ENCODE measurements around the gene LGI2.

The LGI2 gene

DNA sequence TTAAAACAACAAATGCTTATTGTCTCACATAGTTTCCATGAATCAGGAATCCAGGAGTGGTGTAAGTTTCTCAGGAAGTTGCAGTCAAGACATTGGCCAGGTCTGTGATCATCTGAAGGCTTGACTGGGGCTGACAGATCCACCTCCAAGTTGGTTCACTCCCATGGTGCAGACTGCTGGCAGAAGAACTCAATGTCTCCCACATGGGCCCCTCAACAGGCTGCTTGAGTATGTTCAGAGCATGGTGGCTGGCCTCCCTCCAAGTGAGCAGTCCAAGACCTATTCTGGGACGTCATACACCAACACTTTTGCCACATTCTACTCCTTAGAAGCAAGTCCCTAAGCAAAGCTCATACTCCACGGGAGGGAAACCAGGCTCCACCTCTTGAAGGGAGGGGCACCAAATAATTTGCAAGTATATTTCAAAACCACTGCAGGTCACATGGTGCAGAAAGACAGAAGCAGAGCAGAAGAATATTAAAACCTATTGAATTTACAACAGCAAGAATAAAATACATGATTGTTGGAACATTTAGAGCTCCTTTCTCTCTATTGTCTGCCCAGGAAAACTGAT, 35.3 kb downstream of the LGI2 start:
- no peak for DNase-seq (ENCODE audit: low read depth in 2 of 2)

DNA sequence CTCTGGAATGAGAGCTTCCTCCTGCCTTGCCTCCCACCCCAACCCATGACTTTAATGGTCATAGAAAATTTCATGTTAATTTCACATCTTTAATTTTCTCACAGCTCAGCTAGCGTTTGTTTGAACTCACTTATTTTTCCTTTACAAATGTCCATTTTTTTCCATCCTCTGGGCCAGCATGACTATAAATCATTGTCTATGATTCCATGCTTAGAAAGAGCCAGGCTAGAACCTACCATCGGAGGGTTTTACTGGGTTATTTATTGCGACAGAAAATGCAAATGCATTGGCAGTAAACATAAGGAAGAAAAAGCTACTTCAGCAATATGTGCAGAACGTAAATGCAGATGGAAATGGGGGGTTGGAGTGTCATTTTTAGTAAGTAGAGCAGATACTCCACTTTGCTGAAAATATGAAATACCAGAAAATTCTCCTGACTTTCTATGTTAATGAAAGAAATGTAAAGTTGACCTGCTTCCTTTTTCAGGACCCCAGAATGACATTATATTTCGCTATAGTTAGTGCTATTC, 37.1 kb downstream of the LGI2 start:
- DNase-seq (ENCODE audit: low read depth in 2 of 2) = no peak

DNA sequence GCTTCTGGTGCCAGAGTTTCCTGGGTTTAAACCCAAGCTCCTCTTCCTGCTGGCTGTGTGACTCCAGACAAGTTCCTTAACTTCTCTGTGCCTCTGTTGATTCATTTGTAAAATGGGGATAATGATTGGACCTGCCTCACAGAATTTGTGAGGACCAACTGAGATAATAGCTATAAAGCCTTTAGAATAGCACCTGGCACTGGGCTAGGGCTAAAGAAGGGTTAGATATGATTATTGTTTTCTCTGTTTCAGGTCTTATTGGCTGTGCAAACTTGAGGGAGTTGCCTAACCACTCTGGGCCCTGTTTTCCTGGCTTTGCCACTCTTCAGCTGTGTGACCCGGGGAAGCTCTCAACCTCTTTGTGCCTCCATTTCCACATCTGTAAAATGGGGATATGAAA, 37.8 kb downstream of the LGI2 start:
- DNase-seq (ENCODE audit: low read depth in 2 of 2) = no peak

DNA sequence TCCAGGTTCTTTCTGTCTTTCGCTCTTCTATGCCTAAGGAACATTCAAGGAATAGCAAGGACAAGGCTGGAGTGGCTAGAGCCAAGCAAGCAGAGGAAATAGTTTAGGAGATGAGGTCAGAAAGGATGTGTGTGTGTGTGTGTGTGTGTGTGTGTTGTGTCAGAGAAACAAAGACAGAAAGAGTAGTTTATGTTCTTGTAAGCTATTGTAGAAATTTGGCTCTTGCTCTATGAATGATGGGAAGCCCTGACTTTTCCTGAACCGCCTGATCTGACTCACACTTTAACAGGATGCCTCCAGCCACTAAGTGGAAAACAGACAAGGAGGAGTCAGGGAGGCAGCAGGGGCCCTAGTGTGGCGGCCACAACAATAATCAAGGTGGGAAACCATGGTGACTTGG, 39.7 kb downstream of the LGI2 start:
- no peak for DNase-seq (ENCODE audit: low read depth in 2 of 2)

DNA sequence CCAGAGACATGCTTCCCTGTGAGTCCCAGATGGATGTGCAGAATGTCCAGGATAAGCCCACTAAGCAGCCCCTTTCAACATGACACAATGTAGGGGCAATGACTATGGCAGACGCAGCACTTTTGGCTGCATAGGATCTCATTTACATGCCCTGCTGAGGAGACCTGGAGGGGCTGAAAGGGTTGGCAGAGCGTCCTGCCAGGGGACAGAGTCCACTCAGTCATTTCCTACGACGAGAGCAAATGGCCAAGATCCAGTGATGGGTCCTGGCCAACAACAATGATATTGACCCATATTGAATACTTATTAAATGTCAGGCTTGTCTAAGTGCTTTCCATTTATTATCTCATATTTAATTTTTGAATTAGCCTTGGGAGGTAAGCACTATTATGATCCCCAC, 41.4 kb downstream of the LGI2 start:
- no peak for DNase-seq (ENCODE audit: low read depth in 2 of 2)

DNA sequence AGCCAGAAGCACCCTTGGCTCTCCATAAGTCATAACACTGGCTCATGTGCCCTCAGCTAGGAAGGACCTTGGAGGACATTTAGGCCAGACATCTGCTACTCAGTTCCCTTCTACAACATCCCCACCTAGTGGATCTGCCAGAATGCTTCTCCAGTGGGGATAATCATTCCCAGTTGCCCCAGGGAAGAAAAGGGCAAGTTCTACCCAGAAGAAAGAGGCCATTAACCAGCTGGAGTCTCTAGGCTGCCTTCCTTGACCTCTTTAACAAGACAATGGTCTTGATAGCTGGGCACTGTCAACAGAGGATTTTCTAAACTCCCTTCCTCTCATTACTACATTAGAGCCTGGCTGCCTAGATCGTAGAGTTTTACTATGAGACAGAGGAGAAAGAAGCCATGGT, 42.0 kb downstream of the LGI2 start:
- no peak for DNase-seq (ENCODE audit: low read depth in 2 of 2)

DNA sequence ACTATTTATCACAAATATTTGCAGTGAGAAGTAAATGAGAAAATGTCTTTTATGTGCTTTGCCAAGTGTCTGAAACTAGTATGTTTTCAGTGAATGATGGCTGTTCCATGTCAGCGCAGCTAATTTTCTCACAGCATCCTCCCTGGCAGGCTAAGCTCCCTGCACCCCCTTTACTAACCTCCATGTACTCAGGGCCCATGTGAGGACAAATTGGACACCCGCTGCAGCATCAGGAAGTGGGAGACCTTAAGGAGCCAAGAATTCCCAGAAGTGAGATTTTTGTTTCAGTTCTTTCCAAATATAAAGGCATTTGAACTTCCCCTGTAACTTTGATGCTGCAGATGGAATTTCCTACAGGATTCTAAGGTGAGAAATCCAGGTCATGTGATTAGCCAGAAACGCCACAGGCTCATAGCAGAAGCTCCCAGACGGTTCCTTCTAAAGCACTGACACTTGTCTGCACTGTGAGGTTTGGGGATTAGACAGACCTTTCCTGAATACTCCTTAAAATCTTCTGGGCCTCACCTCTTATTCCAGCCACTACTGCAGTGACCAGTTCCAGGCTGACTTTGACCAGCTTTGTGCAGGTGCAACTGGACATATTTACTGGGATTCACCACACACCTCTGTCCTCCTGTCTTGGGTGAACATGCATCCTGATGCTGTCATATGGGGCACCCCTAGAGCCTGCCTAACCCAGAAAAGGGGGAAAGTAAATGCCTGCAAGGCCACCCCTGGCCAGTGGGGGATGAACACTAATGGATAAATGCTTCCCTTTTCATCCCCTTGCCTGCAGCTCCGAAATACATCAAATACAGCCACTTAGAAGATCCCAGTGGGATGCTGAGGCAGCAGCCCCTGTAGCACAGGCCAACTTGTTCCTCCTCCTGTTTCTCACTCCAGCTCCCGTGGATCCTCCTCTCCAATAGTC, 45.9 kb downstream of the LGI2 start:
- no peak for DNase-seq (ENCODE audit: low read depth in 2 of 2)

DNA sequence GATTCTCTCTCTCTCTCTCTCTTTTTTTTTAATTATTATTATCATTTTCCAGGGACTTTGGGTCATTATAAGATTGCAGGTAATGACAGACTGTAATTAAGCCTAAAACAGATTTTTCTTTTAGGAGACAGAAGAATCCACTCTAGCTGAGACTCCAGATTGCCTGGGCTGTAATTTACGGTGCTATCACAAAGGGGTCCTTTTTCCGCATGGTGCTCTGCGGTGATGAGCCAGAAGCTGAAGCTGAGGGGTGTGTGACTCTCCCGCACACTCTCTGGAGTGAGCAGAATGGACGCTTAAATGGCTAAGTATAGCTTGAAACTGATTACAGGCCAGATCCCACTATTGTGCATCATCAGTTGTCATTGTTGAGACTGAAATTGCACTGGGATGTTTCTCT, 50.0 kb downstream of the LGI2 start:
- DNase-seq (ENCODE audit: low read depth in 2 of 2) = no peak

DNA sequence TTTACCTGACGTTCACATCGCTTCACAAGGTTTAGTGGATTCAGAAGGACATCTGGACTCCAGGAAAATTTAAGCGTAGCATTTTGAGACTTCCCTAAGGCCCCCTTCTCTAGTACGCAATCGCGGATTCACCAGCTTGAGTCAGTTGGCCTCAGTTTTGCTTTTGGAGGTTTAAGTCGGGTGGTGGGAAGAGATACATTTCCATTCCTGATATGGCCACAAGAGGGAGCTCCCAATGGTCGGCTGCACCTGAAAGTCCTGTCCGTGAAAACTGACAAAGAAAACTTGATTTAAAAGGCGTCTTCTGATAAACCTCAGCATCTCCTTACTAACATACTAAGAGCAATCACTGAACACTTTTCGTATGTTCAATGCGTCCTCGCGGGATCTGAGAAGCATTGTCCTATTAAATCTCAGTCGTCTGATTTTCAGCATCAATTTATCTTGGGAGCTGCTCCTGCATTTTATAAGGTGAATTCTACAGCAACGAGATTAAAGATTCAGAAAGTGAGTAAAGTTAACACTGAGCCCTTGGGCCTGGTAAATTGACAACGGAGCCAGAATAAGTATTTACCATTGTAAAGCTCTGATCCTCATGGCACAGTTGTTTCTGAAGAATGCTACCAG, 50.6 kb downstream of the LGI2 start:
- peak; percentile 8 to 10 for DNase-seq (ENCODE audit: low read depth in 2 of 2)

DNA sequence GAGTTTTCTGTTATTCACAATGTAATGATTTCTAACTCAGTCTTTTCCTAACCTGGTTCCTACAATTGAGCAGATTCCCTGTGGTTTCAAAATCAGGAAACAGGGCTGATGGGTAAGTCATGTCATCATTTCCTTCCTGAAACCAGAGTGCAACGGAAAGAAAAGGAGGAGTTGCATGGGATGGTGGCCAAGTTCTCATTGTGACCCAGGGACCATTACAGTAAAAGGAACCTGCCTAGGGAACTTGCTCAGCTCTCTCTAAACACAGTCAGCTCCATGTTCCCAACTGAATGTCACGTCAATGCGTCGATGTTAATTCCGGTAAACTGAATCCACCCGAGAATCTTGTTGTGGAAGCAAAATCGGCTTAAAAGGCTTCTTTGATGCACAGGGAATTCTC, 51.2 kb downstream of the LGI2 start:
- no peak for DNase-seq (ENCODE audit: low read depth in 2 of 2)

DNA sequence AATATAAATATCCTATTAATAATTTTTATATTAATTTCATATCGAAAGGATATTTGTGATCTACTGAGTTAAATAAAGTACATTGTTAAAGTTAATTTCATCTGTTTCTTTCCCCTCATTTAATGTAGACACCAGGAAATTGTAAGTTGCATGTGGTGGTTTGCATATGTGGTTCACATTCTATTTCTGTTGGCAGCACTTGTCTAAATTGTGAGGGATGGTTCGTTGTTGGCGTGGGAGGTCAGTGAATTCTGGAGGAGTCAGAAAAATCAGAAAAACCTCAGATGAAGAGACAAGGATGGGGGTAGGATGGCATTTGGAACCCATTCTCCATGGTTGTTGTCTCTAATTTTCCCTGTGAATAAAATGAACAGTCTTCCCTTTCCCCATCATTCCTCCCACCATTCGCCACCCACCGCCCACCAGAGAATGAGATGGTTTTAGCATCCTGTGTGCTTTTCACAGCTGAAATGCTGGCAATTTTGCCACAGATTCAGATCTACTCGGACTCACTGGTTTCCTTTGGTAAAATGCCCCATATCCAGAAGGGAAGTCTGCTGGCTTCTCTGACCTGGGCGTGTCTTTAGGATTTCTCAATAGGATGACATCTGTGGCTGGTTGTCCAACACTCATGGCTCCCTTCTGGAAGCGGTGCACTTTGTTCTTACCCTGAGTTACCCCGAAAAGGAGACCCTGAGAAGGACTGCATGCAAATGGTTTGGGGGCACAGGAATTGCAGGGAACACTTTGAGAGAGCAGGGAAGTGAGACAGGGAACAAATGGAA, 52.3 kb downstream of the LGI2 start:
- DNase-seq (ENCODE audit: low read depth in 2 of 2) = no peak

DNA sequence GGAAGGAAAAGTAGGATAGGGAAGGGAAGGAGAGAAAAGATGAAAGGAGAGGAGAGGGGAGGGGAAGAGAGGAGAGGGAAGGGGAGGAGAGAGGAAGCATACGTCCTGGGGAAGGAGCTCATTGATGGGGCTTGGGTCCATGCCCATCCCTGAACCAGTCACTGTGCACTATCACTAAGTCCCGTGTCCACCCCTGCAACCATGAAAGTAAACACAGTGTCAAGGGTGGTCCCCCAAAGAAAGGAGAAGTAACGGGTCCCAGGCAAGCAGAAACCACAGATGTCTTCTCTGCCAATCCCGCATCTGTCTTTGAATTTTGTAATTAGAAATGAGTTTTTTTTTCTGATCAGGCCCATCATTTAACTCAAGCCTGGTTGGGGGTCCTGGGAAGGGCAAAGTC, 55.2 kb downstream of the LGI2 start:
- DNase-seq (ENCODE audit: low read depth in 2 of 2) = no peak

DNA sequence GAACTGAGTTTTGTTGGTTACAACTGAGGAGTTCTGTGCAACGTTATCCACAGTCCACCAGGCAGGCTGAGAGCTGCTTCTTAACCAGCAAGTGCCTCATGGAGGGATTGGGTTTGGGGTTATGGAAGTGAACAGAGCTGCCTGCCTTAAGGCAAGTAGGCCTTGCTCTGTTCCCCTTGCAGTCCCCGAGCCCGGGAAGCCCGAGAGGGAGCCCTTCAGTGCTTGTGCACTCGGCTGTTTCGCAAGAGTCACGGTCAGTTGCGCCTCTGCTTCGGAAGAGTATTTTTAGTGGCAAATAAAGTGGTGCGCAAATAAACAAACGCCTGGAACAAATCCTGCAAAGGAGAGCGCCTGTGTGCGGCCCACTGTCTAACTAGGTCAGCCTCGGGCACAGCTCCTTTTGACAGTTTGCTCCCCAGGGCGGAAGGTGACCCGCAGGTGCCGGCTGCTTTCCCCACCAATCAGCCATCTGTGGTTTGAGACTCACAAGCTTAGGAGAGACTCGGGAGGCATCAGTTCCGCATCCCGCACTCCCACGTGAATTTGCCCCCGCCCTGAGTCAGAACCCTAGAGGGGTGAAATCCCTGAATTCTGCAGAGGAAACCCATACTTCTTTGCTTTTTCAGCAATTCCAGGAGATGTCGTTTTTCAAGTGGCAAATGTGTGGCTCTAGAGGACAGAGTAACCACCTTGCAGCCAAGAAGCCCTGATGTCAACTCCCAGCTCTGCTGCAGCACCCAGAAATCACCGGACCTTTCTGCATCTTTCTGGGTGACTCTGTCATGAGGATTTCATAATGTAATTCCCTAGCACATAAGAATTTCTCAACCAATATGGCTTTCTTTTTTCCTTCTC, 56.8 kb downstream of the LGI2 start:
- no peak for DNase-seq (ENCODE audit: low read depth in 2 of 2)

DNA sequence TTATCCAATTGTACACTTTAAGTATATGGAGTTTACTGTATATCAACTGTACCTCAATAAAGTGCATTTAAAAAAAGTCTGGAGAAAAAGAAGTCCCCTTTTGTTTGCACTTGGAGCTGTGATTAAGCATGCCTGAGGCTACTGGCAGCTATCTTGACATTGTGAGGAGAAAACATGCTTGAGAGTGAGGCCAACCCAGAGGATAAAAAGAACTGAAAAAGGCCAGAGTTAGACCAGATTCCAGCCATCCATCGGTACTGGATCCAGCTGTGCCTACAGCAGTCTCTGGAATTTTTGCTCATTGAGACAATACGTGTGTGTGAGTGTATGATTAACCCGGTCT, 57.4 kb downstream of the LGI2 start:
- DNase-seq (ENCODE audit: low read depth in 2 of 2) = no peak

DNA sequence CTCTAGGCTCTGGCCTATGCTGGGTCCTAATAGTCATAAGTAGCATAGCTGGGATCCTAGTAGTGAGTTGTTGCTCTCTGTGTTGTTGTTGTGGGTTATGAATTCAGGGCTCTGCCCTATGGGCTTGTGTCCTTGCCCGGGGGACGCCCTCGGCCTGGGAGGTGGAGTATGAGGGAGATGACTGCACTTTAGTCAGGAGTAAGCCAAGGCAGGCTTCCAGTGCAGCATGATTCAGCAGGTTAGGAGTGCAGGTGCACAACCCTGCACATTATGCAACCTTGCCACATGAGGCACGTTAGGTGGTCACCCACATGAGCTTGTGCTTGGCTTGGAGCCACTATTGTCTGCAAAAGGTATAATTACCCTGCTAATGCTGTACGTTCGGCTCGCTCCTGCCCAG, 59.6 kb downstream of the LGI2 start:
- DNase-seq (ENCODE audit: low read depth in 2 of 2) = no peak

DNA sequence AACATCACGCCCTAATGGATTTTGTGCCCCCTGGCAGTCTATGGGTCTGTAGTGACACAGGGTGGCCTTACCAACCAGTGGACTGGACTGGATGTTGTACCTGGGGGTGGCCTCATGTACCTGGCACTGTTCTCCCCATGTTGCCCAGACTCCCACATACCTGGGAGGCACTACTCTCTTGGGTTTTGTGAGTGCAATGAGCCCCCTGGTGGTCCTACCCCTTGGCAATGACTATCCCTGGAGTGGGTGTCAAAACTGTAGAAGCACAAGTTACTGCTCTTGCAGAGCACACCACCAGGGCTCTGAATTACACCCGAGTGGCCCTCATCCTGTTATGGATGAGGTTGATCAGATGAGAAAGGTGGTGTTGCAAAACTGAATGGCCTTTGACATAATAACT, 60.1 kb downstream of the LGI2 start:
- no peak for DNase-seq (ENCODE audit: low read depth in 2 of 2)

DNA sequence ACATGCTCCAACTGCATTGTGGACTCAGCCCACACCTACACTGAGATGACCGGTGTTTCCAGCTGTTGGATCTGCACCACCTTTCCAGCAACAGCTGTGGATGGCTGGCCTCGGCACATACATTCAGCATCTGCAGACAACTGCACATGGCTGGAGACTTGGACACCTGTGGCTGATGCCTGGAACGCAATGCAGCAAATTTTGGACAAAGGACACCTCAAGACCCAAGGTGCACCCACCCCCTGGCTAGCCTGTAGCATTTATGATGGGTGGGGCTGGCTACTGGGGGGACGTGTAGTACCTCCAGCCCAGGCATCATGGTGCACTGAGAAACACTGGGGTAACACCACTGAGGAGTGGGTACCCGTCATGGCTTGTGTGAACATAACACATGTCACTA, 60.6 kb downstream of the LGI2 start:
- DNase-seq (ENCODE audit: low read depth in 2 of 2) = no peak

DNA sequence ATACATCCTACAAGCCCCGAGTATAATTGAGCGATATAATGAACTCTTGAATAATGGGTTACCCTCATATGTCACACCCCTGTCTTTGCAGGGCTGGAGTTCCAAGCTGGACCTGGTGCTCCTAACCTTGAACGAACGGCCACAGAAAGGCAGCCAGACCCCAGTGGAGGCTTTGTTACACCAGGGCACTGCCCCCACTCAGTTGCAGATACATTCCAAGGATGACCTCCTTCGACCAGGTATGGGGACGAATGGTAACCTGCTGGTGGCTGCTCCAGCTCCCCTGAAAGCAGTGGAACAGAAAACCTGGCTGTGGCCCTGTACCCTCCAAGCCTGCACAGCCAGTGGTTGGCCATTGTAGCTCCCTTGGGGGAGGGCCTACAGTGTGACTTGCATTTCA, 61.3 kb downstream of the LGI2 start:
- DNase-seq (ENCODE audit: low read depth in 2 of 2) = no peak

DNA sequence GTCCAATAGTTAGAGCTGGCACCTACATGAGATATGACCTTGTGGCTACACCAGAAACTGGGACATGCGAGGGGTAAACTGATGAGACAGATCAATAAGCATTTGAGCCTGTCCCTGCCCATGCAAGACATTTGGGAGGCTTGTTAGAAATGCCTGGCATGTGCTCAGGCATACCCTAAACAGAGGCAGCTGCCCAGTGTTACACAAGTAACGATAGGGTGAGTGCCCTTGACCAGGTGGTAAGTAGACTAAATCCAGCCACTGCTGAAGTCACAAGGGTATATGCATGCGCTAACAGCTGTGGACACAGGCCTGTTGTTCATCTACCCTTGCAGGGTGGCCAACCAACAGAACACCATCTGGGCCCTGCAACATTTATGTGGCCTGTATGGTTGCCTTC, 61.8 kb downstream of the LGI2 start:
- no peak for DNase-seq (ENCODE audit: low read depth in 2 of 2)

DNA sequence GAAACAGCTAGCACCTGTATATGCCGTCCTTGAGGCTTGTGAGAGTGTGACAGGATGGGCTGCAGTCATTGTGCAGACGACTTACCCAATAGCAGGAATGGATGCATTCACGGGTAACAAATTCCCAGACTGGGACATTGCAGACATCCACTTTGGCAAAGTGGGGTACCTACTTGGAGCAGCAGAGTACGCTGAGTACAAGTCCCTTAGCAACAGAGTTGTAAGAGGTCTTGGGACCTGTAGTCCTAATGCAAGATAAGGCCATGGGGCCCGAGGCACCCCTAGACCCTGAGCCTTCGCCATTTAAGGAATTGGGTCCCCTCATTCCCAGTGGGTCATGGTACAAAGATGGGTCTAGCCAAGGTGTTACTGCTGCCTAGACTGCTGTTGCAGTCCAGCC, 62.5 kb downstream of the LGI2 start:
- no peak for DNase-seq (ENCODE audit: low read depth in 2 of 2)

DNA sequence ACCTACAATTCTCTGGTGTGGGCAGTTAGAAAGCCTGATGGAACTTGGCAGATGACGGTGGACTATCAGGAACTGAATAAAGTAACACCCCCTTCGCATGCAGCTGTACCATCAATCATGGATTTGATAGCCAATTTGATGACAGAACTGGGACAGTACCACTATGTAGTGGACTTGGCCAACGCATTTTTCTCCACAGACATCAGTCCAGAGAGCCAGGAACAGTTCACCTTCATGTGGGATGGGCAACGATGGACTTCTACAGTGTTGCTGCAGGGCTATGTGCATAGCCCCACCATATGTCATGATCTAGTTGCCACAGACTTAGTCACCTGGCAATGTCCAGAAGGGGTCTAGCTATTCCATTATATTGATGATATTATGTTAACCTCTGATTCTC, 63.4 kb downstream of the LGI2 start:
- no peak for DNase-seq (ENCODE audit: low read depth in 2 of 2)
